ENCODE measurements around the gene PPARD. TPM values are rescaled to one million over a fixed set of nuclear protein-coding genes. Genes with fewer than 3 reads are reported as not detected.
A peak's percentile ranks its signal among the peaks of the same experiment; 100 is the strongest.

PPARD gene
- total and polyA plus RNA-seq, 2 of the 13 experiments (the other 11 are each of a cell fraction or from before 2014, with no cell fraction given): 6.1 to 13.3 TPM

DNA sequence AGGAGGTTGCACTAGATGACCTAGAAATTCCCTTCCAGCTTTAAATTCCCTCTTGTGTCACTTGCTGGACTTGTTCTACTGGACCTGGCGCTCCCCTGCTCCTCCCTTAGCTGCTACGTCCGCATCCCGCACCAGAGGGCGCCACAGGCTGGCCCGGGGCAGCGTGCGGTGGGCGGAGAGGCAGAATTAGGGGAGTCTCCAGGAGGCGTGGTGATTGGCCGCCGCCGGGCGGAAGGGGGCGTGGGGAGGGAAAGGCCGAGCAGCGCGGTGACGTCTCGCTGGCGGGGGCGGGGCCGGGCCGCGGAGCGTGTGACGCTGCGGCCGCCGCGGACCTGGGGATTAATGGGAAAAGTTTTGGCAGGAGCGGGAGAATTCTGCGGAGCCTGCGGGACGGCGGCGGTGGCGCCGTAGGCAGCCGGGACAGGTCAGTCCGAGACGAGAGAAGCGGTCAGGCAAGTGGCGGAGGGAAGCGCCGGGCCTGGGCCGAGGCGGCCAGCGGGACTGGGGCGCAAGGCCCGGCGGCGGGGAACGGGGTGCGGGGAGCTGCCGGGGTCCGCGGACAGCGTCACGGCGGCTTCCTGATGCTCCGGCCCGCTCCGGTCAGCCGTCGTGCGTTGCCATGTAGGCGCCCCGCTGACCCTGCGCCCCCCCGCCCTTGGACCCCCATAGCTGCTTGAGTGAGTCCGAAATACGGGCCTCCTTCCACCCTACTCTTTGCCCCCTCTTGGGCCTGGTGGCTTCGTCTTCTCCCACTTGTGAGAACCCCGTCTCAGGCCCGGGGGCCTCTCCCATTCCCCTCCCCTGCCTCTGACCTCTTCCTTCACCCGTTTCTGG lies at the start of gene PPARD (continued):
- TF ChIP-seq, protein P1, sequence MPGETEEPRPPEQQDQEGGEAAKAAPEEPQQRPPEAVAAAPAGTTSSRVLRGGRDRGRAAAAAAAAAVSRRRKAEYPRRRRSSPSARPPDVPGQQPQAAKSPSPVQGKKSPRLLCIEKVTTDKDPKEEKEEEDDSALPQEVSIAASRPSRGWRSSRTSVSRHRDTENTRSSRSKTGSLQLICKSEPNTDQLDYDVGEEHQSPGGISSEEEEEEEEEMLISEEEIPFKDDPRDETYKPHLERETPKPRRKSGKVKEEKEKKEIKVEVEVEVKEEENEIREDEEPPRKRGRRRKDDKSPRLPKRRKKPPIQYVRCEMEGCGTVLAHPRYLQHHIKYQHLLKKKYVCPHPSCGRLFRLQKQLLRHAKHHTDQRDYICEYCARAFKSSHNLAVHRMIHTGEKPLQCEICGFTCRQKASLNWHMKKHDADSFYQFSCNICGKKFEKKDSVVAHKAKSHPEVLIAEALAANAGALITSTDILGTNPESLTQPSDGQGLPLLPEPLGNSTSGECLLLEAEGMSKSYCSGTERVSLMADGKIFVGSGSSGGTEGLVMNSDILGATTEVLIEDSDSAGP (CRISPR knock-in tag; IDR thresholded peaks at IDR 0.05; ENCODE audit: borderline replicate concordance): peak; percentile 87
- TF ChIP-seq ZNF343 (CRISPR knock-in tag; IDR thresholded peaks at IDR 0.05): no peak
- TF ChIP-seq REXO4 (CRISPR knock-in tag; IDR thresholded peaks at IDR 0.05; ENCODE audit: borderline replicate concordance): no peak
- no peak for TF ChIP-seq NFE2L1 (CRISPR knock-in tag; IDR thresholded peaks at IDR 0.05; ENCODE audit: borderline replicate concordance)
- peak; percentile 71; the same call in 1 of the 2 replicates for TF ChIP-seq ZSCAN21 (CRISPR knock-in tag; IDR thresholded peaks at IDR 0.05; ENCODE audit: borderline replicate concordance)
- TF ChIP-seq ZNF550 (CRISPR knock-in tag; IDR thresholded peaks at IDR 0.05; ENCODE audit: borderline replicate concordance): no peak
- no peak for TF ChIP-seq PAX8 (CRISPR knock-in tag; IDR thresholded peaks at IDR 0.05; ENCODE audit: borderline replicate concordance)
- TF ChIP-seq, protein P2, sequence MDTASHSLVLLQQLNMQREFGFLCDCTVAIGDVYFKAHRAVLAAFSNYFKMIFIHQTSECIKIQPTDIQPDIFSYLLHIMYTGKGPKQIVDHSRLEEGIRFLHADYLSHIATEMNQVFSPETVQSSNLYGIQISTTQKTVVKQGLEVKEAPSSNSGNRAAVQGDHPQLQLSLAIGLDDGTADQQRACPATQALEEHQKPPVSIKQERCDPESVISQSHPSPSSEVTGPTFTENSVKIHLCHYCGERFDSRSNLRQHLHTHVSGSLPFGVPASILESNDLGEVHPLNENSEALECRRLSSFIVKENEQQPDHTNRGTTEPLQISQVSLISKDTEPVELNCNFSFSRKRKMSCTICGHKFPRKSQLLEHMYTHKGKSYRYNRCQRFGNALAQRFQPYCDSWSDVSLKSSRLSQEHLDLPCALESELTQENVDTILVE (CRISPR knock-in tag; IDR thresholded peaks at IDR 0.05): peak; percentile 90; the same call in 1 of the 2 replicates
- TF ChIP-seq MZF1 (CRISPR knock-in tag; IDR thresholded peaks at IDR 0.05; ENCODE audit: borderline replicate concordance): no peak
- TF ChIP-seq XRCC5 (optimal IDR thresholded peaks at IDR 0.05; ENCODE audit: low read length): peak; percentile 98
- TF ChIP-seq ZNF816 (CRISPR knock-in tag; IDR thresholded peaks at IDR 0.05; ENCODE audit: borderline replicate concordance): no peak
- TF ChIP-seq ZFYVE20 (CRISPR knock-in tag; IDR thresholded peaks at IDR 0.05; ENCODE audit: borderline replicate concordance, low read depth): no peak
- peak; percentile 82 for TF ChIP-seq PPARG (CRISPR knock-in tag; conservative IDR thresholded peaks at IDR 0.05)
- TF ChIP-seq, protein P3, sequence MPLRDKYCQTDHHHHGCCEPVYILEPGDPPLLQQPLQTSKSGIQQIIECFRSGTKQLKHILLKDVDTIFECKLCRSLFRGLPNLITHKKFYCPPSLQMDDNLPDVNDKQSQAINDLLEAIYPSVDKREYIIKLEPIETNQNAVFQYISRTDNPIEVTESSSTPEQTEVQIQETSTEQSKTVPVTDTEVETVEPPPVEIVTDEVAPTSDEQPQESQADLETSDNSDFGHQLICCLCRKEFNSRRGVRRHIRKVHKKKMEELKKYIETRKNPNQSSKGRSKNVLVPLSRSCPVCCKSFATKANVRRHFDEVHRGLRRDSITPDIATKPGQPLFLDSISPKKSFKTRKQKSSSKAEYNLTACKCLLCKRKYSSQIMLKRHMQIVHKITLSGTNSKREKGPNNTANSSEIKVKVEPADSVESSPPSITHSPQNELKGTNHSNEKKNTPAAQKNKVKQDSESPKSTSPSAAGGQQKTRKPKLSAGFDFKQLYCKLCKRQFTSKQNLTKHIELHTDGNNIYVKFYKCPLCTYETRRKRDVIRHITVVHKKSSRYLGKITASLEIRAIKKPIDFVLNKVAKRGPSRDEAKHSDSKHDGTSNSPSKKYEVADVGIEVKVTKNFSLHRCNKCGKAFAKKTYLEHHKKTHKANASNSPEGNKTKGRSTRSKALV (CRISPR knock-in tag; IDR thresholded peaks at IDR 0.05): no peak
- peak; percentile 57 for TF ChIP-seq RARA (CRISPR knock-in tag; IDR thresholded peaks at IDR 0.05)
- no peak for TF ChIP-seq ZNF713 (CRISPR knock-in tag; IDR thresholded peaks at IDR 0.05)
- TF ChIP-seq, protein P4, sequence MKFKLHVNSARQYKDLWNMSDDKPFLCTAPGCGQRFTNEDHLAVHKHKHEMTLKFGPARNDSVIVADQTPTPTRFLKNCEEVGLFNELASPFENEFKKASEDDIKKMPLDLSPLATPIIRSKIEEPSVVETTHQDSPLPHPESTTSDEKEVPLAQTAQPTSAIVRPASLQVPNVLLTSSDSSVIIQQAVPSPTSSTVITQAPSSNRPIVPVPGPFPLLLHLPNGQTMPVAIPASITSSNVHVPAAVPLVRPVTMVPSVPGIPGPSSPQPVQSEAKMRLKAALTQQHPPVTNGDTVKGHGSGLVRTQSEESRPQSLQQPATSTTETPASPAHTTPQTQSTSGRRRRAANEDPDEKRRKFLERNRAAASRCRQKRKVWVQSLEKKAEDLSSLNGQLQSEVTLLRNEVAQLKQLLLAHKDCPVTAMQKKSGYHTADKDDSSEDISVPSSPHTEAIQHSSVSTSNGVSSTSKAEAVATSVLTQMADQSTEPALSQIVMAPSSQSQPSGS (CRISPR knock-in tag; IDR thresholded peaks at IDR 0.05): peak; percentile 86
- no peak for TF ChIP-seq PRPF4 (IDR thresholded peaks at IDR 0.05; ENCODE audit: low read depth, low read length, poor library complexity, severe bottlenecking)
- peak; percentile 76; the same call in 1 of the 2 replicates for TF ChIP-seq HES4 (CRISPR knock-in tag; IDR thresholded peaks at IDR 0.05; ENCODE audit: borderline replicate concordance)
- TF ChIP-seq, protein P5, sequence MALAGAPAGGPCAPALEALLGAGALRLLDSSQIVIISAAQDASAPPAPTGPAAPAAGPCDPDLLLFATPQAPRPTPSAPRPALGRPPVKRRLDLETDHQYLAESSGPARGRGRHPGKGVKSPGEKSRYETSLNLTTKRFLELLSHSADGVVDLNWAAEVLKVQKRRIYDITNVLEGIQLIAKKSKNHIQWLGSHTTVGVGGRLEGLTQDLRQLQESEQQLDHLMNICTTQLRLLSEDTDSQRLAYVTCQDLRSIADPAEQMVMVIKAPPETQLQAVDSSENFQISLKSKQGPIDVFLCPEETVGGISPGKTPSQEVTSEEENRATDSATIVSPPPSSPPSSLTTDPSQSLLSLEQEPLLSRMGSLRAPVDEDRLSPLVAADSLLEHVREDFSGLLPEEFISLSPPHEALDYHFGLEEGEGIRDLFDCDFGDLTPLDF (CRISPR knock-in tag; IDR thresholded peaks at IDR 0.05): no peak
- TF ChIP-seq KLF16 (CRISPR knock-in tag; IDR thresholded peaks at IDR 0.05): peak in 1 of 2 experiments; percentile 86; a peak in 2 of 4 replicates

Measured in HepG2 (cell line).